Panc1 (cell line): ENCODE results near the gene FGD2. TPM values are rescaled to one million over a fixed set of nuclear protein-coding genes. Genes with fewer than 3 reads are reported as not detected.
A peak's percentile ranks its signal among the peaks of the same experiment; 100 is the strongest.

ENCODE experiments used
- ATAC-seq: fragments of 200-7000 bp; cut with Tn5 transposase; 2 replicates; pipeline ENCODE4 v1.9.1; 2020; ENCODE audit warnings: mild to moderate bottlenecking, moderate library complexity
- BruUV-seq: library from RNA; stranded (reverse); fragments of 400-500 nt; replicated peaks from 2 replicates; lab custom pipeline; 2021; lab: Mats Ljungman, UMichigan
- CTCF ChIA-PET: fragments of 300-600 bp; sonication (Branson Sonifier 250); formaldehyde crosslinking; loops from one replicate; lab custom pipeline; 2022; ENCODE audit warnings: antibody characterized with exemption; lab: Charles Lee
- POLR2A ChIA-PET: fragments of 300-600 bp; sonication (Branson Sonifier 250); formaldehyde crosslinking; loops from one replicate; lab custom pipeline; 2022; ENCODE audit warnings: antibody characterized with exemption; lab: Charles Lee
- DNase-seq: peaks from one replicate; pipeline ENCODE4 v3.0.0-alpha.2; 2010; ENCODE audit warnings: low read depth, low spot score
- H3K27ac ChIP-seq: 2 replicates; pipeline ENCODE4 v1.5.1; 2011; ENCODE audit warnings: mild to moderate bottlenecking, low read length, inconsistent platforms
- H3K27me3 ChIP-seq: fragments of 200-500 bp; sonication (Bioruptor generic); 2 replicates; pipeline ENCODE4 v1.6.0; 2014; ENCODE audit warnings: low read length, inconsistent platforms; ENCODE audit not compliant: control insufficient read depth, insufficient read depth
- H3K36me3 ChIP-seq: fragments of 200-500 bp; sonication (Bioruptor generic); 2 replicates; pipeline ENCODE4 v1.5.1; 2014; ENCODE audit warnings: inconsistent platforms, mild to moderate bottlenecking, low read length, moderate library complexity; ENCODE audit not compliant: control insufficient read depth, insufficient read depth
- H3K4me1 ChIP-seq: 2 replicates; pipeline ENCODE4 v1.5.1; 2011; ENCODE audit warnings: inconsistent platforms, mild to moderate bottlenecking, low read length, moderate library complexity; ENCODE audit not compliant: control insufficient read depth, insufficient read depth
- H3K4me3 ChIP-seq, 2 experiments: 2 replicates each; pipeline ENCODE4 v1.5.1; 2011 to 2012; ENCODE audit warnings: low read depth in 2 of 2, low read length in 2 of 2, mild to moderate bottlenecking in 2 of 2, inconsistent platforms in 1 of 2, moderate library complexity in 1 of 2
- H3K9me3 ChIP-seq: fragments of 200-500 bp; sonication (Bioruptor generic); 2 replicates; pipeline ENCODE4 v1.5.1; 2014; ENCODE audit warnings: low read depth, mild to moderate bottlenecking, inconsistent platforms, low read length, moderate library complexity; ENCODE audit not compliant: control insufficient read depth, insufficient read depth
- POLR2AphosphoS5 ChIP-seq: IDR thresholded peaks from 2 replicates; pipeline ENCODE4 v1.6.1; 2012; ENCODE audit warnings: mild to moderate bottlenecking, low read depth, low read length, moderate library complexity
- SIN3A ChIP-seq: IDR thresholded peaks from 2 replicates; pipeline ENCODE4 v1.6.1; 2012; ENCODE audit warnings: low read depth, mild to moderate bottlenecking, low read length, moderate library complexity, borderline replicate concordance; ENCODE audit not compliant: insufficient read depth
- TCF7L2 ChIP-seq: IDR thresholded peaks from 2 replicates; pipeline ENCODE4 v1.6.1; 2011; ENCODE audit warnings: mild to moderate bottlenecking, low read depth, low read length, inconsistent platforms
- in situ Hi-C: cut with HindIII; loops from 2 replicates; pipeline ENCODE4 v1.10.0; 2016; ENCODE audit warnings: low sequenced_read_pairs, low pct_unique_long_range_greater_than_20kb
- intact Hi-C: fragments of 100-400 bp; cut with micrococcal nuclease; formaldehyde crosslinking; loops from one replicate; pipeline ENCODE4 v1.10.0; 2022; ENCODE audit not compliant: unreplicated experiment
- total RNA-seq: library from RNA; stranded (reverse); gene quantifications from one replicate; pipeline ENCODE4 v1.2.1, GENCODE V29; 2021; ENCODE audit not compliant: unreplicated experiment
- TF ChIP-seq, protein P1 (sequence below), 2 experiments: IDR thresholded peaks; 2 replicates each; pipeline ENCODE4 v1.6.1; 2011 to 2012; ENCODE audit warnings: low read depth in 2 of 2, control low read depth in 1 of 2, low read length in 1 of 2, mild to moderate bottlenecking in 1 of 2, moderate library complexity in 1 of 2; ENCODE audit not compliant: insufficient read depth in 1 of 2
- TF ChIP-seq, protein P2 (sequence below): fragments of 450-650 bp; IDR thresholded peaks from 2 replicates; pipeline ENCODE4 v1.5.1; 2017; ENCODE audit warnings: mild to moderate bottlenecking

Gene FGD2
- total RNA-seq, 1 experiment from 2014 or later = 0.10 TPM

GRCh38 chr6:37018198-37019064 is 13.0 kb downstream of the FGD2 start:
- DNase-seq (peak; percentile 77), ATAC-seq (peak; percentile 96)

DNA sequence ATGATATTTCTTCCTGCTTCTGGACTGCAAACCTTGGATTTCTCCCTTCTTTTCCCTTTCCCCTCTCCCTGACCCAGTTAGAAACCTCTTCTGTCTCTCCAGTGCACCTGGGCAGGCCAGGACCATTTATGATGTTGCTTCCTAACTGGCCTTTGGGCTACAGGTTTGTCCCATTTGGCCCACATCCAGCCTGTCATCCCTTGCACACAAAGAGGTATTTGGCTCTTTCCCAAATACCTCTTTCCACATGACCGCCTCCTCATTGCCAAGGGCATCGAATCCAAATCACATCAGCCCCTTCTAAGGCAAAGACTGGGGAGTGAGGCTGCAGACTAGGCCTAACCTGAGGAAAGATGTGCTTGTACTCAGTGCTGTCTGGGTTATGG is 13.6 kb downstream of the FGD2 start:
- Histone ChIP-seq H3K27me3 (no peaks in the 10 kb centered on the region), H3K9me3 (no peaks in the 10 kb centered on the region), H3K4me3 (no peak overlapping the region), H3K36me3 (no peaks in the 10 kb centered on the region), H3K4me1 (peaks cover 18% of the 10 kb centered on the region), H3K27ac (peak overlapping the region; percentile 14)
- TF ChIP-seq TCF7L2 = no peak
- no peak for TF ChIP-seq POLR2AphosphoS5
- TF ChIP-seq, protein P1, sequence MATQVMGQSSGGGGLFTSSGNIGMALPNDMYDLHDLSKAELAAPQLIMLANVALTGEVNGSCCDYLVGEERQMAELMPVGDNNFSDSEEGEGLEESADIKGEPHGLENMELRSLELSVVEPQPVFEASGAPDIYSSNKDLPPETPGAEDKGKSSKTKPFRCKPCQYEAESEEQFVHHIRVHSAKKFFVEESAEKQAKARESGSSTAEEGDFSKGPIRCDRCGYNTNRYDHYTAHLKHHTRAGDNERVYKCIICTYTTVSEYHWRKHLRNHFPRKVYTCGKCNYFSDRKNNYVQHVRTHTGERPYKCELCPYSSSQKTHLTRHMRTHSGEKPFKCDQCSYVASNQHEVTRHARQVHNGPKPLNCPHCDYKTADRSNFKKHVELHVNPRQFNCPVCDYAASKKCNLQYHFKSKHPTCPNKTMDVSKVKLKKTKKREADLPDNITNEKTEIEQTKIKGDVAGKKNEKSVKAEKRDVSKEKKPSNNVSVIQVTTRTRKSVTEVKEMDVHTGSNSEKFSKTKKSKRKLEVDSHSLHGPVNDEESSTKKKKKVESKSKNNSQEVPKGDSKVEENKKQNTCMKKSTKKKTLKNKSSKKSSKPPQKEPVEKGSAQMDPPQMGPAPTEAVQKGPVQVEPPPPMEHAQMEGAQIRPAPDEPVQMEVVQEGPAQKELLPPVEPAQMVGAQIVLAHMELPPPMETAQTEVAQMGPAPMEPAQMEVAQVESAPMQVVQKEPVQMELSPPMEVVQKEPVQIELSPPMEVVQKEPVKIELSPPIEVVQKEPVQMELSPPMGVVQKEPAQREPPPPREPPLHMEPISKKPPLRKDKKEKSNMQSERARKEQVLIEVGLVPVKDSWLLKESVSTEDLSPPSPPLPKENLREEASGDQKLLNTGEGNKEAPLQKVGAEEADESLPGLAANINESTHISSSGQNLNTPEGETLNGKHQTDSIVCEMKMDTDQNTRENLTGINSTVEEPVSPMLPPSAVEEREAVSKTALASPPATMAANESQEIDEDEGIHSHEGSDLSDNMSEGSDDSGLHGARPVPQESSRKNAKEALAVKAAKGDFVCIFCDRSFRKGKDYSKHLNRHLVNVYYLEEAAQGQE (IDR thresholded peaks at IDR 0.05; ENCODE audit: insufficient read depth in 1 of 2, low read depth in 2 of 2, low read length in 1 of 2) = no peak
- TF ChIP-seq, protein P2, sequence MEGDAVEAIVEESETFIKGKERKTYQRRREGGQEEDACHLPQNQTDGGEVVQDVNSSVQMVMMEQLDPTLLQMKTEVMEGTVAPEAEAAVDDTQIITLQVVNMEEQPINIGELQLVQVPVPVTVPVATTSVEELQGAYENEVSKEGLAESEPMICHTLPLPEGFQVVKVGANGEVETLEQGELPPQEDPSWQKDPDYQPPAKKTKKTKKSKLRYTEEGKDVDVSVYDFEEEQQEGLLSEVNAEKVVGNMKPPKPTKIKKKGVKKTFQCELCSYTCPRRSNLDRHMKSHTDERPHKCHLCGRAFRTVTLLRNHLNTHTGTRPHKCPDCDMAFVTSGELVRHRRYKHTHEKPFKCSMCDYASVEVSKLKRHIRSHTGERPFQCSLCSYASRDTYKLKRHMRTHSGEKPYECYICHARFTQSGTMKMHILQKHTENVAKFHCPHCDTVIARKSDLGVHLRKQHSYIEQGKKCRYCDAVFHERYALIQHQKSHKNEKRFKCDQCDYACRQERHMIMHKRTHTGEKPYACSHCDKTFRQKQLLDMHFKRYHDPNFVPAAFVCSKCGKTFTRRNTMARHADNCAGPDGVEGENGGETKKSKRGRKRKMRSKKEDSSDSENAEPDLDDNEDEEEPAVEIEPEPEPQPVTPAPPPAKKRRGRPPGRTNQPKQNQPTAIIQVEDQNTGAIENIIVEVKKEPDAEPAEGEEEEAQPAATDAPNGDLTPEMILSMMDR = no peak
- TF ChIP-seq SIN3A = no peak
- DNase-seq (no peak), ATAC-seq (no peak)
- intact Hi-C loops (loop anchor here (2.0 kb wide), 1 partner anchor 134 kb away; the partner anchor contains the start of gene C6orf89), in situ Hi-C loops (no loop called here)
- POLR2A ChIA-PET = interaction anchor here (0.6 kb wide), 1 partner anchor 19 kb away, joined by 3 read pairs; no protein-coding TSS in a partner anchor
- BruUV-seq = no TSS peak
- CTCF ChIA-PET = interaction anchor here (0.8 to 3.8 kb wide), 8 partner anchors 9 to 191 kb away, joined by 3 to 72 read pairs (median 8); partner anchors contain the start of gene C6orf89

More at GRCh38 chr6:37018198-37019064, 13.0 kb downstream of the FGD2 start:
- TF ChIP-seq, protein P2 = peak; percentile 96
- TF ChIP-seq SIN3A (no peak), POLR2AphosphoS5 (no peak), TCF7L2 (no peak)
- TF ChIP-seq, protein P1 (IDR thresholded peaks at IDR 0.05; ENCODE audit: insufficient read depth in 1 of 2, low read depth in 2 of 2, low read length in 1 of 2) = peak in 1 of 2 experiments; percentile 43; a peak in 1 of 4 replicates
- no peak overlapping the region for H3K4me3 ChIP-seq
- POLR2A ChIA-PET = interaction anchor here (0.6 to 1.0 kb wide), 2 partner anchors 33 to 189 kb away, joined by 4 to 7 read pairs; partner anchors contain the start of gene MTCH1
- CTCF ChIA-PET = interaction anchor here (0.6 to 3.8 kb wide), 35 partner anchors 11 to 331 kb away, joined by 3 to 72 read pairs (median 4); partner anchors contain the start of gene C6orf89
- H3K9me3 ChIP-seq = no peaks in the 10 kb centered on the region
- peaks cover 18% of the 10 kb centered on the region for H3K4me1 ChIP-seq
- in situ Hi-C loops = no loop called here
- BruUV-seq = no TSS peak
- H3K36me3 ChIP-seq = no peaks in the 10 kb centered on the region
- H3K27ac ChIP-seq = no peak overlapping the region; the same call in 1 of the 2 replicates
- no peaks in the 10 kb centered on the region for H3K27me3 ChIP-seq
- intact Hi-C loops = loop anchor here (1.0 to 2.0 kb wide), 3 partner anchors 134 to 252 kb away; partner anchors contain the start of gene C6orf89
